GM12891 (cell line): ENCODE measurements around the gene ASIC4.

ENCODE experiments used
- PAX5 ChIP-seq: IDR thresholded peaks from 2 replicates; pipeline ENCODE4 v1.6.1; 2011; ENCODE audit warnings: low read length, moderate library complexity, mild to moderate bottlenecking; ENCODE audit not compliant: insufficient read depth, severe bottlenecking
- POLR2A ChIP-seq: IDR thresholded peaks from 2 replicates; pipeline ENCODE4 v1.6.1; 2011; ENCODE audit warnings: low read depth, low read length, control low read depth
- POLR2AphosphoS5 ChIP-seq: IDR thresholded peaks from 2 replicates; pipeline ENCODE4 v1.6.1; 2011; ENCODE audit warnings: low read depth, low read length, control low read depth
- POU2F2 ChIP-seq: IDR thresholded peaks from 2 replicates; pipeline ENCODE4 v1.6.1; 2011; ENCODE audit warnings: low read depth, mild to moderate bottlenecking, control low read depth, low read length, moderate library complexity
- SPI1 ChIP-seq: IDR thresholded peaks from 2 replicates; pipeline ENCODE4 v1.6.1; 2011; ENCODE audit warnings: low read depth, low read length, control low read depth
- TAF1 ChIP-seq: IDR thresholded peaks from 2 replicates; pipeline ENCODE4 v1.6.1; 2011; ENCODE audit warnings: low read depth, low read length, control low read depth

GRCh38 chr2:219513787-219514186 is 495 bp upstream of the ASIC4 start:
- TF ChIP-seq POLR2A, result no peak
- TF ChIP-seq TAF1, result no peak
- no peak for TF ChIP-seq POLR2AphosphoS5
- no peak for TF ChIP-seq SPI1
- TF ChIP-seq PAX5, result no peak
- TF ChIP-seq POU2F2, result no peak
